Activated T-helper 17 cell treated with anti-CD3 and anti-CD28 coated beads, Interleukin-2, amount 50 U/mL, for 72 hours (primary cell): Measurements from ENCODE around the gene ALG9. TPM values are rescaled to one million over a fixed set of nuclear protein-coding genes. Genes with fewer than 3 reads are reported as not detected.

Experiments used
- ATAC-seq: fragments of 150-1000 bp; cut with Tn5 transposase; replicated peaks from 2 replicates; pipeline ENCODE4 v1.10.0; 2021; ENCODE audit warnings: mild to moderate bottlenecking, moderate library complexity
- H3K27ac Mint-ChIP-seq: one replicate; pipeline ENCODE4 v1.8.0; 2022; ENCODE audit warnings: mixed read lengths
- H3K27me3 Mint-ChIP-seq: one replicate; pipeline ENCODE4 v1.8.0; 2022; ENCODE audit warnings: mixed read lengths
- H3K36me3 Mint-ChIP-seq: one replicate; pipeline ENCODE4 v1.8.0; 2022; ENCODE audit warnings: low read depth, mild to moderate bottlenecking, mixed read lengths
- H3K4me1 Mint-ChIP-seq: one replicate; pipeline ENCODE4 v1.8.0; 2022; ENCODE audit warnings: mixed read lengths
- H3K4me3 Mint-ChIP-seq: one replicate; pipeline ENCODE4 v1.8.0; 2022; ENCODE audit warnings: mild to moderate bottlenecking, mixed read lengths
- H3K9me3 Mint-ChIP-seq: one replicate; pipeline ENCODE4 v1.8.0; 2022; ENCODE audit warnings: mixed read lengths
- total RNA-seq, 2 donors: library from RNA; stranded (reverse); gene quantifications; one replicate each; pipeline ENCODE4 v1.2.3, GENCODE V29; 2022

Gene ALG9
- total RNA-seq, 2 donors from 2014 or later: 33.9 to 39.5 TPM

DNA sequence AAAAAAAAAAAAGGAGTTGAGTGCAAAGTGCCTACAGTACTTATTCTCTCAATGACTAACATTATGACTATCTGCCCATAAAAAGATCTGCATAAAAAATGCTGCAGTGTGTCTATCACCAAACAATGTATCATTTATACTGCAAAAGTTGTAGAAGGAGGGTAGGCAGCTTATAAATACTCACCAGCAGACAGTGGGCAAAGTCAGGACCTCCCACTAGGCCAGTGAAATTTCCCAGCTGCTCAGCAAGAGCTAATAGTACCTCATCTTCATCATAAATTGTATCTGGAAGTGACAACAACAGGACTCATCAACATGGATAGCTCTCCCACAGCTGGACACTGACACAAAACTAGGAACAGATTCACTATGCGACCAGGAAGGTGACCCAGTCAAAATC lies 106.8 kb downstream of the ALG9 start:
- ATAC-seq: no peak
- peaks cover 30% of the 10 kb centered on the region for H3K4me1 Mint-ChIP-seq

DNA sequence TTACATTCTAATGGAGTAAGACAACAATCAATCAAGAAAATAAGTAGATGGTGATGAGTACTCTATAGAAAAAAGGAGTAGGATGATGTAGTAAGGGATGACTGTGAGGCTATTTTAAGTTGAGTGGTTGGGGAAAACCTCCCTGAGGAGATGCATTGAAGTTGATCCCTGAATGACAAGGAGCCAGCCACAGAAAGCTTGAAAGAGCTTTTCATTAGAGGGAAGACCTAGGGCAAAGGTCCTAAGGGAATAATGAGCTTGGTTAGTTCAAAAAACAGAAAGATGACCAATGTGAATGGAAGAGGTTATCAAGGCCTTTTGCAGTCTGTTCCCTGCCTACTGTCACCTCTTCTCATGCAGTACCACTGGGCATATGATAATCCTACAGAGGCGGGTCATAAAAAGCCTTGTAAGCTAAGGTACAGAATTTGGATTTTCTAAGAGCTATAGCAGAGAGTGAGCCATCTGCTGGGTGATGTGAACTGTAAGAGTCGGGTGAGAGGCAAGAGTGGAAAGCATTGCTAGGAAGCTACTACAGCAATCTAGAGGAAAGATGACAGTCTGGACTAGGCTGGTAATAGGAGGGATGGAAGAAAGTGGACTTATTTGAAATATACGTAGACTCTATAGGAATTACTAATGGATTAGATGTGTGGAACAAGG lies 108.3 kb downstream of the ALG9 start:
- no peaks in the 10 kb centered on the region for H3K9me3 Mint-ChIP-seq
- H3K4me1 Mint-ChIP-seq: peaks cover 30% of the 10 kb centered on the region
- peak; percentile 22 for ATAC-seq
- H3K36me3 Mint-ChIP-seq: peaks cover 82% of the 10 kb centered on the region
- H3K27ac Mint-ChIP-seq: peak overlapping the region; percentile 15
- H3K27me3 Mint-ChIP-seq: no peaks in the 10 kb centered on the region
- peak overlapping the region; percentile 19 for H3K4me3 Mint-ChIP-seq

More for the DNA sequence above, 106.8 kb downstream of the ALG9 start:
- Mint-ChIP-seq H3K9me3 (no peaks in the 10 kb centered on the region), H3K27me3 (no peaks in the 10 kb centered on the region), H3K27ac (peak overlapping the region; percentile 95), H3K4me3 (peak overlapping the region; percentile 99), H3K36me3 (peaks cover 67% of the 10 kb centered on the region)

DNA sequence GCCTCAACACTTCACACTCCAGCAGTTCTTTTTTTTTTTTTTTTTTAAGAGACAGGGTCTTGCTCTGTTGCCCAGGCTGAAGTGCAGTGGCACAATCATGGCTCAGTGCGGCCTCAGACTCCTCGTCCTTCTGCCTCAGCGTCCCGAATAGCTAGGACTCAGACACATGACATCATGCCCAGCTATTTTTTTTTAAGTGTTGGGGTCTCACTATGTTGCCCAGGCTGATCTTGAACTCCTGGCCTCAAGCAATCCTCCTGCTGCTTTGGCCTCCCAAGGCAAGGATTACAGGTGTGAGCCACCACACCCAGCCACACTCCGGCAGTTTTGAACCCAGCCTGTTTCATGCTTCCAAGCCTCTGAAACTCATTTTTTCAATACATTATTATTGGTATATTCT lies 108.9 kb downstream of the ALG9 start:
- Mint-ChIP-seq H3K4me3 (peak overlapping the region; percentile 19), H3K9me3 (no peaks in the 10 kb centered on the region), H3K36me3 (peaks cover 88% of the 10 kb centered on the region), H3K4me1 (peaks cover 35% of the 10 kb centered on the region), H3K27me3 (no peaks in the 10 kb centered on the region), H3K27ac (peak overlapping the region; percentile 15)
- ATAC-seq: no peak

DNA sequence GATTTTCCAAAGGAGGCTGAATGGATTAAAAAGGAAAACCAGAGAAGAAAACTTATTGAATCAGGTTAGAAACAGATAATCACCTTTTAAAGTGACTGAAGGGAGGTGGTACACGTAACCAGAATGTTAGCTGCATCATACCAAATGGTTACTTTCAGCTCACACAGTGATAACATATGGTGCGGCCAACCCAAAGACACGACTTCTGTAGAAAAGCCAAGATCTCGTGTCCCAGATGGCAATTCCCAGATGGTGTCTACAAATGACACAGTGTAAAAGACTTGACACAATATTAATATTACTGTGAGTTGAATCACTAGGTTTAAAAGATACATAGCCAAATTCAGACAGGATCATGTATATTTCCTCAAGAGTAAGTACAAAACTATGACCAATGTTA lies 110.3 kb downstream of the ALG9 start:
- no peak overlapping the region for H3K4me3 Mint-ChIP-seq
- no peaks in the 10 kb centered on the region for H3K27me3 Mint-ChIP-seq
- peaks cover 30% of the 10 kb centered on the region for H3K4me1 Mint-ChIP-seq
- ATAC-seq: no peak
- no peak overlapping the region for H3K27ac Mint-ChIP-seq
- no peaks in the 10 kb centered on the region for H3K9me3 Mint-ChIP-seq
- H3K36me3 Mint-ChIP-seq: peaks cover 100% of the 10 kb centered on the region

DNA sequence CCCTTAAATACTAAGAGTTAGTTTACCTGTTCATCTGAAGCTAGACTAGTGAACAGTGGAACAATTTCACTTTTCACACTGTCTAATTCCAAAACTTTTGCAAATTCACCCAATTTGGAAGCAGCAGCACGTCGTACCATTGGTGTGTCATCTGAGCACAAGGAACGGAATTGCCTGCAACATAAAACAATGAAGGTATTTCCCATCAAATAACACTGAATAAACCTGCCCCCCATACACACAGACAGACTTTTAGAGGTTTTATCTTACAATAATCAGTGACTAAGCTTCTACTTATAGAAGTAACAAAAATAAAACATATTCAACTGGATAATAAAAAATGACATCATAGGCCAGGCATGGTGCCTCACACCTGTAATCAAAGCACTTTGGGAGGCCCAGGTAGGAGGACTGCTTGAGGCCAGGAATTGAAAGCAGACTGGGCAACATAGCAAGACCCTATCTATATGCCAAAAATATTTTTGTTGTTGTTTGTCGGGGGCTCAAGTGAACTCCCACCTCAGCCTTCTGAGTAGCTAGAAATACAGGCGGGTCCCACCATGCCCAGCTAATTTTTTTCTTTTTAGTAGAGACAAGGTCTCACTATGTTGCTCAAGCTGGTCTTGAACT lies 111.5 kb downstream of the ALG9 start:
- H3K27me3 Mint-ChIP-seq: no peaks in the 10 kb centered on the region
- peaks cover 100% of the 10 kb centered on the region for H3K36me3 Mint-ChIP-seq
- no peak for ATAC-seq

DNA sequence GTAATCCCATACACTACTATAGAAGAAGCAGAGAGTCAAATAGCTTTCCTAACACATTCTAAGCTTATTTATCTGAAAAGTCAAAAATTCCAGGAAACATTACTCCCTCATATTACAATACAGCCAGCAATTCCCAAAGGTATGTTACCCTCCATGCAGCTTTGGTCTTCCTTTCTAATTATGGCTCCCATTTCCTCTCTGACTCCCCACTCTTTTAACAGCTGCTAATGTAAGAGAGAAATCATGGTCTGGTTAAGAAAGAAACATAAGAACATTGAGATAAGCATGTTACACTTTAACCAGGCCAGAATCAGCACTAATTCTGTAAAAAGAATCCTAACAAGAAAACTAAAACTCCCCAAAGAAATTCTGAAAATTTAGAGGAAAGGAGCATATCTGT lies 112.0 kb downstream of the ALG9 start:
- peaks cover 100% of the 10 kb centered on the region for H3K36me3 Mint-ChIP-seq
- no peaks in the 10 kb centered on the region for H3K9me3 Mint-ChIP-seq
- peaks cover 21% of the 10 kb centered on the region for H3K4me1 Mint-ChIP-seq
- H3K27me3 Mint-ChIP-seq: no peaks in the 10 kb centered on the region
- H3K4me3 Mint-ChIP-seq: no peak overlapping the region
- no peak for ATAC-seq
- peak overlapping the region; percentile 23 for H3K27ac Mint-ChIP-seq

More for the DNA sequence above, 111.5 kb downstream of the ALG9 start:
- peak overlapping the region; percentile 23 for H3K27ac Mint-ChIP-seq
- H3K4me1 Mint-ChIP-seq: peaks cover 26% of the 10 kb centered on the region
- no peak overlapping the region for H3K4me3 Mint-ChIP-seq
- no peaks in the 10 kb centered on the region for H3K9me3 Mint-ChIP-seq

DNA sequence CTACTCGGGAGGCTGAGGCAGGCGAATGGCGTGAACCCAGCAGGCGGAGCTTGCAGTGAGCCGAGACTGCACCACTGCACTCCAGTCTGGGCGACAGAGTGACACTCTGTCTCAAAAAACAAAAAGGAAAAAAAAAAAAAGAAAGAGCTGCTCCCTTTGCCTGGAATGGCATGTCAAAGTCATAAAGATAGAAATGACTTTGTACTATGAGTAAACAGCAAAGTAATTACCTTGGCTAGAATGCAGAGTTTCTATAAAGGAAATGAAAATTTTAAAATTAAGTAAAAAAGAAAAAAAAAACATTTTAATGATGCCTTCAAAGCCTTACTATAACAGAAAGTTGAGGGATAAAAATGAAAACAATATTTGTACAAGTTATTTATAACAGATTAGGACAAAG lies 115.3 kb downstream of the ALG9 start:
- ATAC-seq: no peak
- H3K27ac Mint-ChIP-seq: no peak overlapping the region
- no peak overlapping the region for H3K4me3 Mint-ChIP-seq
- H3K9me3 Mint-ChIP-seq: no peaks in the 10 kb centered on the region
- peaks cover 5% of the 10 kb centered on the region for H3K4me1 Mint-ChIP-seq
- H3K27me3 Mint-ChIP-seq: no peaks in the 10 kb centered on the region
- peaks cover 99% of the 10 kb centered on the region for H3K36me3 Mint-ChIP-seq

DNA sequence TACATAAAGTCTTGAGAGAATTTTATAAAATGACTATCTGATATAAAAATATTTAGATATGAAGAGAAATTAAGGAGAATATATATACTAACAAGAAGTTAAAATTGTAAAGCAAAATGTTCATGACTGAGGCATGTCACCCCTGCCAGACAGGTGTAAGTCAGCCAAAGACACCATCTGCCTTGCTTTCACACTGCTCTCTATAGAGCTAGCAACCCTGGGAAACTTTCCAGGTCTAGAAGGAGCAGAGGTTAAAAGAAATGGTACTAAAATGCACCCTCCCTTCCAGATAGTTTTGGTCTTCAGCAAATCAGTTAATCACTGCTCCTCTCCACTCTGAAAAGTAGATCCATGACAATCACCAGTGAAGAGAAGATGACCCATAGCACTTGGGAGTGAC lies 121.7 kb downstream of the ALG9 start:
- no peaks in the 10 kb centered on the region for H3K9me3 Mint-ChIP-seq
- ATAC-seq: no peak
- no peak overlapping the region for H3K4me3 Mint-ChIP-seq
- H3K27me3 Mint-ChIP-seq: no peaks in the 10 kb centered on the region
- peaks cover 99% of the 10 kb centered on the region for H3K36me3 Mint-ChIP-seq
- no peaks in the 10 kb centered on the region for H3K4me1 Mint-ChIP-seq
- no peak overlapping the region for H3K27ac Mint-ChIP-seq

DNA sequence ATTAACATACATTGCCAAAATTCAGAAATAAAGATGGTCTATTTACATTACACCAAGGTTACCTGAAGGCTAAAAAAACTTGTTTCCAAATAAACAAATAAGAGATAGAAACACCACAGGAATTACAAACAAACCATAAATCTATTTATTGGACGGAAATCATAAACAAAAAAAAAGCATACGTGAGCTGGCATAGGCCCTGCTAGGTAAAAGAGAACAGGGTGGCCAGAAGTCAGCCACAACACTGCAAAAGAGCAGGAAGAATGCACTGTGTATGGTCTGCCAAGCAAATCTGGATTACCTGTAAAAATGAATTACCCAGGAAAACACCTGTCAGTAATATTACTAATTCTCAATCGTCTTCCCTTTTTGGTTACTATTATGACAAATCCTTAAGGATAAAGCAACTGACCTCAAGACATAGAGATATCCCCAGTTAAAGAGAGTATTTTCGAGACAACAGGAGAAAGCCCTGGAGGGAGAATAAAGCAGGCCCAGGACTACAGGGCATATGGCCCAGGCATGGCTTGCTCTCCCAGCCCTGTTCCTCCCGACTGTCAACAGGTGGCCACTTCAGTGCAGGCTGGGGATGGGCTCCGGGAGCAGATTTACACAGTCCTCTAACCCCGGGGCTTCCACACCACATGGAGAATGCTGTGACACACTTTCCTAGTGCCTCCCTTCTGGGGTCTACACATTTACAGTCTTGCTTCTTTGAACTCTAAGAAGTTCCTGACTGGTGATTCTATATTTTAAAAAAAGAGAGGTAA lies 123.2 kb downstream of the ALG9 start:
- ATAC-seq: no peak
- Mint-ChIP-seq H3K36me3 (peaks cover 99% of the 10 kb centered on the region), H3K4me1 (no peaks in the 10 kb centered on the region), H3K27ac (peak overlapping the region; percentile 3), H3K27me3 (no peaks in the 10 kb centered on the region), H3K4me3 (no peak overlapping the region), H3K9me3 (no peaks in the 10 kb centered on the region)

DNA sequence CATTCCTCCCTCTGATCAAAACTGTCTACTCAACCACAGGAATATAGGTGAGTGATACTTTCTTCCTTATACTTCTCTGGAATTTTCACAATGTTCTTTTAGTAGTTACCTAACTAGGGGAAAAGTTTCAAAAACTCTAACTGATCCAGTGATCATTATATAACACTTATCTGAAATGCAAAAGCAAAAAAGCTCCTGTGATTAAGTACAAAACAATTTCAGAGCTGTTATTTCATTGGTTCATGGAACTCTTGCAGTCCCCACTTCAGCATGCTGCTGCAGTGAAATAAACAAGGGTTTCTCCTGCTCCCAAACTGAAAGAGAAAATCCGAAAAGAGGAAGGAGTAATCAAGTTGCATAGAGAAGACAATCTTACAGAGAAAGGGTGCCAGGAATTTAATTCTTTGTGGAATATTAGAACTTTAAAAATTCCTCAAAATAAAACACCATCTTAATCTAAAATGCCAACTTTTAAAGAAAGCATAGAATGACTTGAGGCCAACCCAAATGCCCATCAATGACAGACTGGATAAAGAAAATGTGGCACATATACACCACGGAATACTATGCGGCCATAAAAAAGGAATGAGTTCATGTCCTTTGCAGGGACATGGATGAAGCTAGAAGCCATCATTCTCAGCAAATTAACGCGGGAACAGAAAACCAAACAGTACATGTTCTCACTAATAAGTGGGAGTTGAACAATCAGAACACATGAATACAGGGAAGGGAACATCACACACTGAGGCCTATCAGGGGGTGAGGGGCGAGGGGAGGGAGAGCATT lies 125.5 kb downstream of the ALG9 start:
- ATAC-seq: no peak
- H3K27ac Mint-ChIP-seq: no peak overlapping the region
- no peaks in the 10 kb centered on the region for H3K27me3 Mint-ChIP-seq
- no peak overlapping the region for H3K4me3 Mint-ChIP-seq
- no peaks in the 10 kb centered on the region for H3K9me3 Mint-ChIP-seq
- peaks cover 100% of the 10 kb centered on the region for H3K36me3 Mint-ChIP-seq
- H3K4me1 Mint-ChIP-seq: no peaks in the 10 kb centered on the region

DNA sequence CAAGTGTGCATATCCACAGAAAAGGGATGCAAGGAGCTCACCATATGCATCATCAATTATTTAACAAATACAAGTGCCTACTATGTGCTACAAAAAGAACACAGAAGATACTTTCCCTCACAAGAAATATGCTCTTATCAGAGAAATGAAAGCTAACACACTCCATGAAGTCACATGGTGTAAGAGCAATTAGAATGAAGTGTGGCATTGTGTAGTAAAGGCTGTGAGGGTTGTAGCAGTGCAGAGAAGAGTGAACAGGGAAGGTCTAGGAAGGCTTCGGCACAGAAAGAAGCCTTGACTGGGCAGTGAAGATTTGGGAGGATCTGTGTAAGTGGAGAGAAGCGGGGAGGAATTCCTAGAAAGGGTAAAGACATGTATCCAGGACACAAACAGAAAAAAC lies 127.7 kb downstream of the ALG9 start:
- no peaks in the 10 kb centered on the region for H3K9me3 Mint-ChIP-seq

DNA sequence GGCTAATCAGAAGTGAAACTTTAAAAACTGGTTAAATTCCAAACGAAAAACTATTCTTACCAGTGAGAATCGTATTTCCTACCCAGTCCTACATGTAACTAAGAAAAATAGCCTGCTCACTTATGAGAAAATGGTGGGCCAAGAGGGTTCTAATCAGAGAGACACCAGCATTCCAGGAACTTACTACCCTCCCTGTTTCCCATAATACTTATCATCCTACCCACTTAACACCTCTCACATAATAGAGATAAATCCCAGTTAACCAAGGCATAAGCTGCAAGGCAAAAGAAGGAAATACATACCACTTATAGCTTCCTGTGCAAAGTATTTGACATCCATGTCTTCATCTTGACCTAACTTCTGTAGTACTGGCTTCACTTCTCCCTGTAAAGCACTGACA lies 129.6 kb downstream of the ALG9 start:
- Mint-ChIP-seq H3K4me3 (no peak overlapping the region), H3K27ac (no peak overlapping the region), H3K36me3 (peaks cover 83% of the 10 kb centered on the region), H3K4me1 (no peaks in the 10 kb centered on the region), H3K27me3 (no peaks in the 10 kb centered on the region), H3K9me3 (no peaks in the 10 kb centered on the region)
- ATAC-seq: no peak

More for the DNA sequence above, 127.7 kb downstream of the ALG9 start:
- no peaks in the 10 kb centered on the region for H3K27me3 Mint-ChIP-seq
- H3K4me1 Mint-ChIP-seq: no peaks in the 10 kb centered on the region
- H3K27ac Mint-ChIP-seq: no peak overlapping the region
- H3K4me3 Mint-ChIP-seq: no peak overlapping the region
- peaks cover 96% of the 10 kb centered on the region for H3K36me3 Mint-ChIP-seq
- no peak for ATAC-seq

DNA sequence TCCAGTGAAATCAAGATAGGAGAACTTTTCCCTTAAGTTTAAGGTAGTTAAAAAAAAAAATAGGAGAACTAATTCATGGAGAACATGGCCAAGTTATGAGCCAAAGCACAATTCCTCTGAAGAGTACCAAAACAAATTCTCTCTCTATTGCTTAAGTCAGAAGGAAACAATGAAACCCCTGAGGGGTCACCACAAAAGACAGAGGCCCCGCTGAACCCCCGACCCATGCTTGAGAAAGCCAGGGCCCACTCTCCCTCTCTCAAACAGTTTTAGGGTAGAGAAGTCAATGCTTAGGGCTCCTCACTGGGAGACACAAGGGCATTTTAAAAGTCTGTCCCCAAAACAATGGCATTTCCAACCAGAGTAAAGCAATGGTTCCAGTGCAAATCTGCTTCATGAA lies 132.1 kb downstream of the ALG9 start:
- Mint-ChIP-seq H3K9me3 (no peaks in the 10 kb centered on the region), H3K36me3 (peaks cover 59% of the 10 kb centered on the region), H3K27ac (no peak overlapping the region), H3K4me1 (no peaks in the 10 kb centered on the region), H3K4me3 (no peak overlapping the region), H3K27me3 (no peaks in the 10 kb centered on the region)
- no peak for ATAC-seq

DNA sequence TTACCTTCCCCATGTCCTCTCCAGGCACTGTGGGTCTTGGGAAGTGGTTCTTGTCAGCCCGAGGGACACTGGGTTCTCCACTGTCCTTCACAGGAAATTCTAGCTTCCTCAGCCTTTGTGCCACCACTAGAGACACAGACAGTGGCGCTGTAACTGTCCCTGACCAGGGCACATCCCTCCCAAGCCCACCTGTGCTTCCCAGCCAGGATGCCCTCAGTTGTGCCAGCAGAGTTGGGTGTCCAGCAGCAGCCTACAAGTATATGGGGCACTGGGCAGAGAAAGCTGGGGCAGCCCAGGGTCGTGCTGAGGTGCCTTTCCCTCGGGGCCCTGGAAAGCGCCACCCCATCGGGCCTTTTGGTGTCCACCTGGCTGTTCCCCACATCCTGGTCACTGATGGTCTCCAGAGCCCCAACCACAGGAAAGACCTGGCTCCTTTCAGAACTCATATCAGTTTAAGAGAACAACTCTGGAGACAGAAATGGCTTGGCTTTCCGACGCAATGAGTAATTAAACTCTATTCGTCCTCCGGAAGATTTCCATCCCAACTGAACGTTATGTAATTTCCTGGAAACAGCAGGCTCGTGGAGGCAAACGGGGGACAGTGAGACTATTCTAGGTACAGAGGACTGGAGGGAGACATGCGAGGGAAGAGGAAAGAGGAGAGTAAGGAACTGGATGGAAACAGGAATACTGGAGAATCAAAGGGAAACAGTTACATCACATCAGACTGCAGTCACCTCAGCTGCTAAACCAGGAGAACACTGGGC lies 133.8 kb downstream of the ALG9 start:
- Mint-ChIP-seq H3K27ac (peak overlapping the region; percentile 9), H3K4me1 (no peaks in the 10 kb centered on the region), H3K9me3 (no peaks in the 10 kb centered on the region), H3K36me3 (peaks cover 42% of the 10 kb centered on the region), H3K27me3 (no peaks in the 10 kb centered on the region), H3K4me3 (no peak overlapping the region)
- no peak for ATAC-seq
